Chondrocyte (in vitro differentiated cells): ENCODE data around the gene LPP. TPM values are rescaled to one million over a fixed set of nuclear protein-coding genes. Genes with fewer than 3 reads are reported as not detected.

Experiments used
- DNase-seq: peaks from one replicate; pipeline ENCODE4 v3.0.0; 2021; ENCODE audit warnings: mixed read lengths, low spot score
- H3K27ac Mint-ChIP-seq: one replicate; pipeline ENCODE4 v1.8.0; 2021; ENCODE audit warnings: mild to moderate bottlenecking, moderate library complexity, mixed read lengths; ENCODE audit not compliant: unreplicated experiment
- H3K27me3 Mint-ChIP-seq: 2 replicates; pipeline ENCODE4 v1.8.0; 2021; ENCODE audit warnings: low read depth, mixed read lengths
- H3K36me3 Mint-ChIP-seq: 2 replicates; pipeline ENCODE4 v1.8.0; 2021; ENCODE audit warnings: low read depth, mixed read lengths
- H3K4me1 Mint-ChIP-seq: 2 replicates; pipeline ENCODE4 v1.8.0; 2021; ENCODE audit warnings: low read depth, mild to moderate bottlenecking, mixed read lengths
- H3K4me3 Mint-ChIP-seq: one replicate; pipeline ENCODE4 v1.8.0; 2021; ENCODE audit warnings: mild to moderate bottlenecking, moderate library complexity, mixed read lengths; ENCODE audit not compliant: unreplicated experiment
- H3K9me3 Mint-ChIP-seq: 2 replicates; pipeline ENCODE4 v1.8.0; 2021; ENCODE audit warnings: low read depth, mixed read lengths
- CTCF ChIP-seq: fragments of 200-600 bp; sonication (generic); IDR thresholded peaks from 2 replicates; pipeline ENCODE4 v1.5.0; 2021; ENCODE audit warnings: antibody characterized with exemption, mild to moderate bottlenecking, moderate library complexity
- total RNA-seq: library from RNA; stranded (reverse); gene quantifications from 3 replicates; pipeline ENCODE4 v1.2.1, GENCODE V29; 2021

LPP gene
- total RNA-seq, 1 donor from 2014 or later: 295 TPM

- Mint-ChIP-seq H3K4me3 (no peak overlapping the region), H3K4me1 (peaks cover 46% of the 10 kb centered on the region), H3K36me3 (peaks cover 5% of the 10 kb centered on the region), H3K27me3 (no peaks in the 10 kb centered on the region), H3K27ac (no peak overlapping the region), H3K9me3 (no peaks in the 10 kb centered on the region)
- DNase-seq: no peak
- no peak for TF ChIP-seq CTCF
Measured at GRCh38 chr3:188174317-188175044, 20.5 kb downstream of the LPP start.

- Mint-ChIP-seq H3K9me3 (no peaks in the 10 kb centered on the region), H3K27me3 (no peaks in the 10 kb centered on the region), H3K27ac (no peak overlapping the region), H3K4me1 (peaks cover 42% of the 10 kb centered on the region), H3K4me3 (no peak overlapping the region), H3K36me3 (peaks cover 5% of the 10 kb centered on the region)
- DNase-seq: no peak
- no peak for TF ChIP-seq CTCF
Measured at GRCh38 chr3:188176476-188176875, 22.5 kb downstream of the LPP start.

GRCh38 chr3:188176884-188177283, 22.9 kb downstream of the LPP start:
- Mint-ChIP-seq H3K4me1 (peaks cover 42% of the 10 kb centered on the region), H3K4me3 (no peak overlapping the region), H3K27me3 (no peaks in the 10 kb centered on the region)

GRCh38 chr3:188177721-188178120, 23.8 kb downstream of the LPP start:
- no peak for TF ChIP-seq CTCF
- Mint-ChIP-seq H3K27me3 (no peaks in the 10 kb centered on the region), H3K4me1 (peaks cover 42% of the 10 kb centered on the region), H3K9me3 (no peaks in the 10 kb centered on the region), H3K27ac (no peak overlapping the region), H3K4me3 (no peak overlapping the region), H3K36me3 (peaks cover 5% of the 10 kb centered on the region)
- DNase-seq: no peak

More at GRCh38 chr3:188176884-188177283, 22.9 kb downstream of the LPP start:
- TF ChIP-seq CTCF: no peak
- peaks cover 5% of the 10 kb centered on the region for H3K36me3 Mint-ChIP-seq
- no peak overlapping the region for H3K27ac Mint-ChIP-seq
- DNase-seq: no peak
- no peaks in the 10 kb centered on the region for H3K9me3 Mint-ChIP-seq

- peaks cover 42% of the 10 kb centered on the region for H3K4me1 Mint-ChIP-seq
- H3K27ac Mint-ChIP-seq: peak overlapping the region; percentile 94
- no peaks in the 10 kb centered on the region for H3K27me3 Mint-ChIP-seq
- H3K9me3 Mint-ChIP-seq: no peaks in the 10 kb centered on the region
- DNase-seq: no peak
- peaks cover 5% of the 10 kb centered on the region for H3K36me3 Mint-ChIP-seq
- TF ChIP-seq CTCF: no peak
- H3K4me3 Mint-ChIP-seq: no peak overlapping the region
Measured at GRCh38 chr3:188178293-188178936, 24.5 kb downstream of the LPP start.
